A549 (cell line): Measurements from ENCODE around the gene VSNL1. TPM values are rescaled to one million over a fixed set of nuclear protein-coding genes. Genes with fewer than 3 reads are reported as not detected.
A peak's percentile ranks its signal among the peaks of the same experiment; 100 is the strongest.

ENCODE experiments used
- ATAC-seq, 2 experiments: fragments of 200-7000 bp in 1 of 2; fragments of >200 bp in 1 of 2; cut with Nextera tagmentation in 1 of 2; cut with Tn5 transposase in 1 of 2; 3 replicates each; pipeline versions ENCODE4 v1.8.0 to v1.9.1; 2018 to 2020; ENCODE audit warnings: mild to moderate bottlenecking in 1 of 2, moderate library complexity in 1 of 2
- CTCF ChIA-PET: fragments of 300-600 bp; sonication (Branson Sonifier 250); formaldehyde crosslinking; extraction: SDS; loops from one replicate; lab custom pipeline; 2021; ENCODE audit warnings: antibody characterized with exemption, inconsistent platforms; lab: Yijun Ruan, JAX
- POLR2A ChIA-PET: fragments of 350-600 bp; formaldehyde crosslinking; extraction: SDS; loops from one replicate; lab custom pipeline; 2021; ENCODE audit warnings: antibody characterized with exemption, inconsistent platforms; lab: Yijun Ruan, JAX
- DNase-seq, 2 experiments: peaks; one replicate each; pipeline versions ENCODE4 v3.0.0 to v3.0.0-alpha.2; 2011 to 2016; ENCODE audit warnings: low read depth in 1 of 2, low spot score in 1 of 2
- FAIRE-seq: peaks from 2 replicates; lab custom pipeline; 2011; peaks lifted over from hg19 to GRCh38; lab: Jason Lieb, UNC
- H3K27ac ChIP-seq, 2 experiments: fragments of >200 bp; sonication (Bioruptor Twin); formaldehyde crosslinking; 3 replicates each; pipeline ENCODE4 v1.5.1; 2016 to 2017
- H3K4me1 ChIP-seq: fragments of >200 bp; sonication (Bioruptor Twin); formaldehyde crosslinking; 3 replicates; pipeline ENCODE4 v1.6.1; 2016
- H3K4me2 ChIP-seq: fragments of >200 bp; sonication (Bioruptor Twin); formaldehyde crosslinking; 3 replicates; pipeline ENCODE4 v1.6.1; 2016
- H3K4me3 ChIP-seq: fragments of >200 bp; sonication (Bioruptor Twin); formaldehyde crosslinking; 3 replicates; pipeline ENCODE4 v1.5.1; 2016
- H3K9me3 ChIP-seq: fragments of >200 bp; sonication (Bioruptor Twin); formaldehyde crosslinking; 3 replicates; pipeline ENCODE4 v1.6.1; 2016
- CEBPB ChIP-seq, 2 experiments: fragments of >200 bp in 1 of 2; sonication (Bioruptor Twin) in 1 of 2; formaldehyde crosslinking in 1 of 2; IDR thresholded peaks; 2 replicates each; pipeline ENCODE4 v1.6.1; 2012 to 2016
- CHD2 ChIP-seq: fragments of 150-350 bp; IDR thresholded peaks from 2 replicates; pipeline ENCODE4 v1.6.1; 2014; ENCODE audit warnings: low read length; ENCODE audit not compliant: partially characterized antibody
- CHD4 ChIP-seq: fragments of 200-600 bp; sonication (generic); IDR thresholded peaks from 2 replicates; pipeline ENCODE4 v1.6.1; 2016; ENCODE audit warnings: antibody characterized with exemption, mild to moderate bottlenecking, borderline replicate concordance
- EHF ChIP-seq: fragments of 250-450 bp; sonication (Bioruptor Pico); IDR thresholded peaks from 2 replicates; pipeline ENCODE4 v1.5.0; 2020; ENCODE audit warnings: mild to moderate bottlenecking
- ESRRA ChIP-seq: fragments of 150-350 bp; IDR thresholded peaks from 2 replicates; pipeline ENCODE4 v1.6.1; 2014; ENCODE audit warnings: mild to moderate bottlenecking, low read length, borderline replicate concordance
- FOSL2 ChIP-seq, 2 experiments: fragments of 450-650 bp in 1 of 2; fragments of >200 bp in 1 of 2; sonication (Bioruptor Twin) in 1 of 2; formaldehyde crosslinking; IDR thresholded peaks; 2 replicates each; pipeline versions ENCODE4 v1.5.0 to v1.6.1; 2016 to 2020; ENCODE audit warnings: mild to moderate bottlenecking in 1 of 2, moderate library complexity in 1 of 2
- HDAC2 ChIP-seq: fragments of 200-600 bp; sonication (generic); IDR thresholded peaks from 2 replicates; pipeline ENCODE4 v1.6.1; 2016
- JUNB ChIP-seq: fragments of >200 bp; sonication (Bioruptor Twin); formaldehyde crosslinking; IDR thresholded peaks from 2 replicates; pipeline ENCODE4 v1.6.1; 2016
- KDM5A ChIP-seq: fragments of 200-600 bp; sonication (generic); IDR thresholded peaks from 2 replicates; pipeline ENCODE4 v1.6.1; 2016; ENCODE audit warnings: antibody characterized with exemption, mild to moderate bottlenecking
- MAFK ChIP-seq: fragments of 450-650 bp; IDR thresholded peaks from 2 replicates; pipeline ENCODE4 v1.6.1; 2014; ENCODE audit not compliant: partially characterized antibody
- MYC ChIP-seq: IDR thresholded peaks from 2 replicates; pipeline ENCODE4 v1.6.1; 2012; ENCODE audit warnings: mild to moderate bottlenecking, inconsistent platforms, low read length, improper control_type of control experiment, borderline replicate concordance
- NFE2L2 ChIP-seq: fragments of 150-350 bp; conservative IDR thresholded peaks from 2 replicates; pipeline ENCODE4 v1.6.1; 2014; ENCODE audit warnings: low read length
- NPAS2 ChIP-seq: fragments of 250-450 bp; sonication (Bioruptor Pico); IDR thresholded peaks from 2 replicates; pipeline ENCODE4 v1.8.0; 2022; ENCODE audit warnings: mild to moderate bottlenecking, moderate library complexity, borderline replicate concordance
- POLR2AphosphoS2 ChIP-seq: conservative IDR thresholded peaks from 2 replicates; pipeline ENCODE4 v1.6.1; 2012; ENCODE audit warnings: low read length, improper control_type of control experiment, inconsistent platforms
- RARB ChIP-seq: fragments of 250-450 bp; sonication (Bioruptor Pico); IDR thresholded peaks from 2 replicates; pipeline ENCODE4 v1.8.0; 2021; ENCODE audit warnings: mild to moderate bottlenecking, moderate library complexity
- RFX5 ChIP-seq: fragments of 450-650 bp; IDR thresholded peaks from 2 replicates; pipeline ENCODE4 v1.7.1; 2014; ENCODE audit warnings: antibody characterized with exemption, mild to moderate bottlenecking, moderate library complexity
- RNF2 ChIP-seq: fragments of 200-600 bp; sonication (generic); IDR thresholded peaks from 2 replicates; pipeline ENCODE4 v1.6.1; 2016; ENCODE audit warnings: low read depth, mild to moderate bottlenecking, antibody characterized with exemption, moderate library complexity, borderline replicate concordance
- SMC3 ChIP-seq: fragments of >200 bp; sonication (Bioruptor Twin); formaldehyde crosslinking; IDR thresholded peaks from 3 replicates; pipeline ENCODE4 v1.6.1; 2018; ENCODE audit warnings: inconsistent platforms
- TFCP2L1 ChIP-seq: fragments of 250-450 bp; sonication (Bioruptor Pico); IDR thresholded peaks from 2 replicates; pipeline ENCODE4 v1.5.0; 2021; ENCODE audit warnings: mild to moderate bottlenecking
- ZC3H11A ChIP-seq: fragments of 450-650 bp; IDR thresholded peaks from 2 replicates; pipeline ENCODE4 v1.6.1; 2014; ENCODE audit warnings: antibody characterized with exemption, mild to moderate bottlenecking
- WGBS: methylation state at CpG from one replicate; pipeline ENCODE4 v1.1.6; 2017; ENCODE audit errors: missing lambda C conversion rate; 5-methylcytosine and 5-hydroxymethylcytosine counted together
- polyA plus RNA-seq, 4 experiments: library from polyadenylated mRNA; depleted of rRNA in 3 of 4; stranded (reverse); fragments of >200 nt; fragmentation: RNase III in 1 of 4; extraction: RNeasy Plus Mini Kit Qiagen cat#74134 plus additional on column Dnase treatment in 1 of 4; gene quantifications; 2 replicates in 3 of 4; 3 replicates in 1 of 4; pipeline ENCODE4 v1.2.3, GENCODE V29; 2011 to 2017
- TF ChIP-seq, protein P1 (sequence below): fragments of >200 bp; sonication (Bioruptor Twin); formaldehyde crosslinking; IDR thresholded peaks from 3 replicates; pipeline ENCODE4 v1.6.1; 2016
- TF ChIP-seq, protein P2 (sequence below): fragments of 250-450 bp; sonication (Bioruptor Pico); IDR thresholded peaks from 2 replicates; pipeline ENCODE4 v1.5.0; 2021; ENCODE audit warnings: mild to moderate bottlenecking, moderate library complexity, borderline replicate concordance
- TF ChIP-seq, protein P3 (sequence below): IDR thresholded peaks from 2 replicates; pipeline ENCODE4 v1.6.1; 2012; ENCODE audit warnings: low read depth, borderline replicate concordance

The VSNL1 gene
- polyA plus RNA-seq, 2 of the 4 experiments (the other 2 are of a cell fraction) = not detected

DNA sequence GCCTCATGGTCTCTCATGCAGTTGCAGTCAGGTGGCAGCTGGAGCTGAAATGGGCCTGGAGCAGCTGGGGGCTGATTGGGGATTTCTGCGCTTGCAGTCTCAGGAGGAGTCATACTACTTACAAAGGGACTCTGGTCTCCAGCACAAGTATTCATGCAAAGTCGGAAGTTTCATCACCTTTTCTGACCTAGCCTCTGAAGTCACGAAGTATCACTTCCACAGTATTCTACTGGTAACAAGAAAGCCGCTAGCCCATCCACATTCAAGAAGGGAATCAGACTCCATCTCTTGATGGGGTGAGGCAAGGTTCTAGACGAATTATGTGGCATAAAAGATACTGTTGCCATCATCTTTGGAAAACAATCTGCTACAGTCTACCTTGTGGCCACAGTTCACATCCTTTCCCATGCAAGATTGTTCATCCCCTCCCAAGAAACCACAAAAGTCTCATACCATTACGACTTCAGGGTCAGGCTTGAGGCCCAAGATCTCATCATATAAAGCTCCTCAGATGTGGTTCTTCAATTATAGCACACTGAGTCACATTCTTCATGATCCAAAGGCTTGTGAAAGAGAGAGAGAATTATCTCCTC is 117.9 kb downstream of the VSNL1 start:
- TF ChIP-seq RNF2 (no peak), MYC (no peak), RFX5 (no peak), ESRRA (no peak), HDAC2 (no peak), CHD2 (no peak)
- TF ChIP-seq, protein P1, sequence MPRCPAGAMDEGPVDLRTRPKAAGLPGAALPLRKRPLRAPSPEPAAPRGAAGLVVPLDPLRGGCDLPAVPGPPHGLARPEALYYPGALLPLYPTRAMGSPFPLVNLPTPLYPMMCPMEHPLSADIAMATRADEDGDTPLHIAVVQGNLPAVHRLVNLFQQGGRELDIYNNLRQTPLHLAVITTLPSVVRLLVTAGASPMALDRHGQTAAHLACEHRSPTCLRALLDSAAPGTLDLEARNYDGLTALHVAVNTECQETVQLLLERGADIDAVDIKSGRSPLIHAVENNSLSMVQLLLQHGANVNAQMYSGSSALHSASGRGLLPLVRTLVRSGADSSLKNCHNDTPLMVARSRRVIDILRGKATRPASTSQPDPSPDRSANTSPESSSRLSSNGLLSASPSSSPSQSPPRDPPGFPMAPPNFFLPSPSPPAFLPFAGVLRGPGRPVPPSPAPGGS = no peak
- TF ChIP-seq, protein P2, sequence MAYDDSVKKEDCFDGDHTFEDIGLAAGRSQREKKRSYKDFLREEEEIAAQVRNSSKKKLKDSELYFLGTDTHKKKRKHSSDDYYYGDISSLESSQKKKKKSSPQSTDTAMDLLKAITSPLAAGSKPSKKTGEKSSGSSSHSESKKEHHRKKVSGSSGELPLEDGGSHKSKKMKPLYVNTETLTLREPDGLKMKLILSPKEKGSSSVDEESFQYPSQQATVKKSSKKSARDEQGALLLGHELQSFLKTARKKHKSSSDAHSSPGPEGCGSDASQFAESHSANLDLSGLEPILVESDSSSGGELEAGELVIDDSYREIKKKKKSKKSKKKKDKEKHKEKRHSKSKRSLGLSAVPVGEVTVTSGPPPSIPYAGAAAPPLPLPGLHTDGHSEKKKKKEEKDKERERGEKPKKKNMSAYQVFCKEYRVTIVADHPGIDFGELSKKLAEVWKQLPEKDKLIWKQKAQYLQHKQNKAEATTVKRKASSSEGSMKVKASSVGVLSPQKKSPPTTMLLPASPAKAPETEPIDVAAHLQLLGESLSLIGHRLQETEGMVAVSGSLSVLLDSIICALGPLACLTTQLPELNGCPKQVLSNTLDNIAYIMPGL (CRISPR knock-in tag) = no peak
- ATAC-seq (no peak), DNase-seq (no peak), FAIRE-seq (no peak)
- H3K4me1 ChIP-seq = no peaks in the 10 kb centered on the region
- ChIA-PET POLR2A (no interaction called here), CTCF (interaction anchor here (0.6 to 9.1 kb wide), 3 partner anchors 13 to 99 kb away, joined by 3 to 88 read pairs (median 8); no protein-coding TSS in a partner anchor)
- H3K27ac ChIP-seq = no peak overlapping the region
- no peaks in the 10 kb centered on the region for H3K9me3 ChIP-seq
- H3K4me3 ChIP-seq = no peak overlapping the region
- H3K4me2 ChIP-seq = no peak overlapping the region
- WGBS = 86% methylated on average over 6 of the region's 6 CpGs

DNA sequence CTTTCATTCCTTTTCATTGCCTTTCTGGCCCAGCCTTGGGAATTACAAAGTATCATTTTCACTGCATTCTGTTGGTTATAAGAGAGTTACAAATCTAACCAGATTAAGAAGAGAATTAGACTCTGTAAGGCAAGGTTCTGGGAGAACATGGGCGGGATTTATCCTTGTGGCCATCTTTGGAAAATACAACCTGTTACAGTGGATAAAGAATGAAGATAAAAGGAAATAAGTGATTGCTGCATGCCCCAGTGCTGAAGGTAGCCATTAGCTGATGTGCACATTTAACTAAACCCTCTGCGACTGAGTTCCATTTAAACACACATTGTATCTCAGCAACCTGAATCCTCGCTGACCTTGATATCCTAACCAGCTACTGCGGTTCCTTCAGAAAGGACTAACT is 119.7 kb downstream of the VSNL1 start:
- no peaks in the 10 kb centered on the region for H3K9me3 ChIP-seq
- H3K4me2 ChIP-seq = no peak overlapping the region
- no peaks in the 10 kb centered on the region for H3K4me1 ChIP-seq
- no peak for TF ChIP-seq TFCP2L1
- no peak for TF ChIP-seq NFE2L2
- no peak for TF ChIP-seq FOSL2 (IDR thresholded peaks at IDR 0.05)
- no peak for TF ChIP-seq FOSL2 (CRISPR knock-in tag; IDR thresholded peaks at IDR 0.05)
- TF ChIP-seq MAFK = no peak
- TF ChIP-seq JUNB = no peak
- no peak for TF ChIP-seq RARB (CRISPR knock-in tag)
- no peak for TF ChIP-seq CEBPB (IDR thresholded peaks at IDR 0.05)
- no peak for TF ChIP-seq ZC3H11A
- TF ChIP-seq KDM5A = no peak
- no peak for TF ChIP-seq POLR2AphosphoS2
- TF ChIP-seq CHD4 = no peak
- no peak for TF ChIP-seq SMC3
- TF ChIP-seq, protein P3, sequence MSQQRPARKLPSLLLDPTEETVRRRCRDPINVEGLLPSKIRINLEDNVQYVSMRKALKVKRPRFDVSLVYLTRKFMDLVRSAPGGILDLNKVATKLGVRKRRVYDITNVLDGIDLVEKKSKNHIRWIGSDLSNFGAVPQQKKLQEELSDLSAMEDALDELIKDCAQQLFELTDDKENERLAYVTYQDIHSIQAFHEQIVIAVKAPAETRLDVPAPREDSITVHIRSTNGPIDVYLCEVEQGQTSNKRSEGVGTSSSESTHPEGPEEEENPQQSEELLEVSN = no peak
- TF ChIP-seq EHF (CRISPR knock-in tag) = no peak
- no peak for TF ChIP-seq NPAS2 (CRISPR knock-in tag)
- DNase-seq (no peak), FAIRE-seq (no peak), ATAC-seq (peak; percentile 23 to 53; a peak in 2 of 6 replicates)
- CTCF ChIA-PET = interaction anchor here (1.7 to 9.1 kb wide), 3 partner anchors 10 to 888 kb away, joined by 5 to 88 read pairs (median 31); no protein-coding TSS in a partner anchor
- no peak overlapping the region for H3K27ac ChIP-seq
- 73% methylated on average over 4 of the region's 4 CpGs for WGBS
- no peak overlapping the region for H3K4me3 ChIP-seq
- POLR2A ChIA-PET = no interaction called here
